Measurements from ENCODE around the gene CDH26.
A peak's percentile ranks its signal among the peaks of the same experiment; 100 is the strongest.
"Not testable (repeated sequence)": the region's sequence is repeated elsewhere in the genome, so short reads cannot be mapped to it uniquely, and the experiment has no call there.

CDH26 gene

GRCh38 chr20:59942245-59942644 is 16.0 kb upstream of the CDH26 start:
- DNase-seq = no peak

- no peak for DNase-seq
Measured at GRCh38 chr20:59944726-59945125, 13.5 kb upstream of the CDH26 start.

GRCh38 chr20:59945175-59945574 is 13.0 kb upstream of the CDH26 start:
- DNase-seq = no peak

- no peak for DNase-seq
Measured at GRCh38 chr20:59945731-59946130, 12.5 kb upstream of the CDH26 start.

GRCh38 chr20:59947376-59947775 is 10.8 kb upstream of the CDH26 start:
- no peak for DNase-seq

- no peak for DNase-seq
Measured at GRCh38 chr20:59948212-59948611, 10.0 kb upstream of the CDH26 start.

GRCh38 chr20:59948828-59949720 is 9.1 kb upstream of the CDH26 start:
- DNase-seq = no peak

- no peak for DNase-seq
Measured at GRCh38 chr20:59949911-59950310, 8.3 kb upstream of the CDH26 start.

- no peak for DNase-seq
Measured at GRCh38 chr20:59954718-59955117, 3.5 kb upstream of the CDH26 start.

GRCh38 chr20:59955131-59955796 is 3.0 kb upstream of the CDH26 start:
- peak; percentile 18 for DNase-seq

- not testable (repeated sequence) for DNase-seq
Measured at GRCh38 chr20:59957568-59957967, 655 bp upstream of the CDH26 start.

- DNase-seq = no peak
Measured at GRCh38 chr20:59958626-59959025, 403 bp downstream of the CDH26 start.

GRCh38 chr20:59961423-59961822 is 3.2 kb downstream of the CDH26 start:
- no peak for DNase-seq

- DNase-seq = no peak
Measured at GRCh38 chr20:59962155-59962554, 3.9 kb downstream of the CDH26 start.

- no peak for DNase-seq
Measured at GRCh38 chr20:59966428-59966827, 8.2 kb downstream of the CDH26 start.

GRCh38 chr20:59971428-59971827 is 13.2 kb downstream of the CDH26 start:
- DNase-seq = no peak

GRCh38 chr20:59972037-59972801 is 14.0 kb downstream of the CDH26 start:
- no peak for DNase-seq

- no peak for DNase-seq
Measured at GRCh38 chr20:59976156-59976782, 18.0 kb downstream of the CDH26 start.

GRCh38 chr20:59977086-59977485 is 18.9 kb downstream of the CDH26 start:
- no peak for DNase-seq

GRCh38 chr20:59983076-59983475 is 24.9 kb downstream of the CDH26 start:
- DNase-seq = no peak

GRCh38 chr20:59984541-59984940 is 26.3 kb downstream of the CDH26 start:
- DNase-seq = no peak

- no peak for DNase-seq
Measured at GRCh38 chr20:59985164-59985563, 26.9 kb downstream of the CDH26 start.

- DNase-seq = no peak
Measured at GRCh38 chr20:59985864-59986263, 27.6 kb downstream of the CDH26 start.
